PC-9 (cell line): Measurements from ENCODE around the gene CYB5D1. TPM values are rescaled to one million over a fixed set of nuclear protein-coding genes. Genes with fewer than 3 reads are reported as not detected.

ENCODE experiments used
- BruUV-seq: library from RNA; stranded (reverse); fragments of 400-500 nt; replicated peaks from 2 replicates; lab custom pipeline; 2021; lab: Mats Ljungman, UMichigan
- CTCF ChIA-PET: fragments of 300-600 bp; sonication (Branson Sonifier 250); formaldehyde crosslinking; loops from one replicate; lab custom pipeline; 2022; ENCODE audit warnings: antibody characterized with exemption; lab: Charles Lee
- POLR2A ChIA-PET: fragments of 300-600 bp; sonication (Branson Sonifier 250); formaldehyde crosslinking; loops from one replicate; lab custom pipeline; 2022; ENCODE audit warnings: antibody characterized with exemption; ENCODE audit not compliant: unreplicated experiment; lab: Charles Lee
- DNase-seq, 2 experiments: peaks; one replicate each; pipeline versions ENCODE4 v3.0.0 to v3.0.0-alpha.2; 2015 to 2022; ENCODE audit warnings: mixed read lengths in 1 of 2
- H2AFZ ChIP-seq: fragments of 200-600 bp; sonication (generic); 2 replicates; pipeline ENCODE4 v1.8.1; 2017; ENCODE audit warnings: antibody characterized with exemption
- H3F3A ChIP-seq: fragments of 200-600 bp; sonication (generic); 2 replicates; pipeline ENCODE4 v1.8.1; 2017; ENCODE audit warnings: antibody characterized with exemption, mild to moderate bottlenecking, low read depth; ENCODE audit not compliant: insufficient read depth
- H3K27ac ChIP-seq: fragments of 200-600 bp; sonication (generic); 2 replicates; pipeline ENCODE4 v1.6.1; 2016; ENCODE audit warnings: mixed run types
- H3K27me3 ChIP-seq: fragments of 200-600 bp; sonication (generic); 2 replicates; pipeline ENCODE4 v1.6.1; 2016; ENCODE audit warnings: low read depth, mixed run types; ENCODE audit not compliant: insufficient read depth
- H3K36me3 ChIP-seq: fragments of 200-600 bp; sonication (generic); 2 replicates; pipeline ENCODE4 v1.6.1; 2016; ENCODE audit warnings: low read depth, mixed run types
- H3K4me1 ChIP-seq: fragments of 200-600 bp; sonication (generic); replicated peaks from 2 replicates; pipeline ENCODE4 v1.6.1; 2016; ENCODE audit warnings: mixed run types; ENCODE audit not compliant: insufficient read depth
- H3K4me2 ChIP-seq: fragments of 200-600 bp; sonication (generic); 2 replicates; pipeline ENCODE4 v1.6.1; 2017; ENCODE audit warnings: mixed run types
- H3K4me3 ChIP-seq: fragments of 200-600 bp; sonication (generic); 2 replicates; pipeline ENCODE4 v1.6.1; 2016; ENCODE audit warnings: mixed run types
- H3K79me2 ChIP-seq: fragments of 200-600 bp; sonication (generic); 2 replicates; pipeline ENCODE4 v1.6.1; 2017; ENCODE audit warnings: low read depth, mixed run types
- H3K9me2 ChIP-seq: fragments of 200-600 bp; sonication (generic); 2 replicates; pipeline ENCODE4 v1.8.1; 2017; ENCODE audit warnings: mild to moderate bottlenecking; ENCODE audit not compliant: insufficient read depth
- H3K9me3 ChIP-seq: fragments of 200-600 bp; sonication (generic); 2 replicates; pipeline ENCODE4 v1.8.1; 2016; ENCODE audit warnings: low read depth; ENCODE audit not compliant: insufficient read depth
- H4K20me1 ChIP-seq: fragments of 200-600 bp; sonication (generic); 2 replicates; pipeline ENCODE4 v1.8.1; 2017; ENCODE audit not compliant: insufficient read depth
- EZH2 ChIP-seq: fragments of 200-600 bp; sonication (generic); IDR thresholded peaks from 2 replicates; pipeline ENCODE4 v1.8.0; 2017; ENCODE audit warnings: antibody characterized with exemption, low read depth
- intact Hi-C: fragments of 100-400 bp; cut with micrococcal nuclease; formaldehyde crosslinking; loops from one replicate; pipeline ENCODE4 v1.10.0; 2022; ENCODE audit not compliant: unreplicated experiment
- total RNA-seq: library from RNA; stranded (reverse); gene quantifications from 2 replicates; pipeline ENCODE4 v1.2.3, GENCODE V29; 2021
- TF ChIP-seq, protein P1 (sequence below): fragments of 200-600 bp; sonication (generic); conservative IDR thresholded peaks from 2 replicates; pipeline ENCODE4 v1.6.1; 2017; ENCODE audit warnings: mixed run types, antibody characterized with exemption, mild to moderate bottlenecking, moderate library complexity

The CYB5D1 gene
- total RNA-seq, 1 experiment from 2014 or later = 22.0 TPM

- Histone ChIP-seq H3K27ac (peak overlapping the region; percentile 95; the same call in 1 of the 2 replicates), H3K9me3 (no peaks in the 10 kb centered on the region), H3K4me3 (no peak overlapping the region), H3K4me2 (no peak overlapping the region), H4K20me1 (no peaks in the 10 kb centered on the region), H3F3A (peaks cover 34% of the 10 kb centered on the region), H3K4me1 (peaks cover 43% of the 10 kb centered on the region), H3K27me3 (no peaks in the 10 kb centered on the region), H3K9me2 (no peaks in the 10 kb centered on the region), H3K79me2 (no peaks in the 10 kb centered on the region), H2AFZ (no peak overlapping the region), H3K36me3 (peaks cover 7% of the 10 kb centered on the region; the same call in 1 of the 2 replicates)
- no peak for DNase-seq
- ChIA-PET CTCF (no interaction called here), POLR2A (no interaction called here)
- TF ChIP-seq, protein P1, sequence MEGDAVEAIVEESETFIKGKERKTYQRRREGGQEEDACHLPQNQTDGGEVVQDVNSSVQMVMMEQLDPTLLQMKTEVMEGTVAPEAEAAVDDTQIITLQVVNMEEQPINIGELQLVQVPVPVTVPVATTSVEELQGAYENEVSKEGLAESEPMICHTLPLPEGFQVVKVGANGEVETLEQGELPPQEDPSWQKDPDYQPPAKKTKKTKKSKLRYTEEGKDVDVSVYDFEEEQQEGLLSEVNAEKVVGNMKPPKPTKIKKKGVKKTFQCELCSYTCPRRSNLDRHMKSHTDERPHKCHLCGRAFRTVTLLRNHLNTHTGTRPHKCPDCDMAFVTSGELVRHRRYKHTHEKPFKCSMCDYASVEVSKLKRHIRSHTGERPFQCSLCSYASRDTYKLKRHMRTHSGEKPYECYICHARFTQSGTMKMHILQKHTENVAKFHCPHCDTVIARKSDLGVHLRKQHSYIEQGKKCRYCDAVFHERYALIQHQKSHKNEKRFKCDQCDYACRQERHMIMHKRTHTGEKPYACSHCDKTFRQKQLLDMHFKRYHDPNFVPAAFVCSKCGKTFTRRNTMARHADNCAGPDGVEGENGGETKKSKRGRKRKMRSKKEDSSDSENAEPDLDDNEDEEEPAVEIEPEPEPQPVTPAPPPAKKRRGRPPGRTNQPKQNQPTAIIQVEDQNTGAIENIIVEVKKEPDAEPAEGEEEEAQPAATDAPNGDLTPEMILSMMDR = no peak
- no peak for TF ChIP-seq EZH2
- intact Hi-C loops = no loop called here
- BruUV-seq = no TSS peak
Measured at GRCh38 chr17:7811251-7811650, 46.6 kb upstream of the CYB5D1 start.

DNA sequence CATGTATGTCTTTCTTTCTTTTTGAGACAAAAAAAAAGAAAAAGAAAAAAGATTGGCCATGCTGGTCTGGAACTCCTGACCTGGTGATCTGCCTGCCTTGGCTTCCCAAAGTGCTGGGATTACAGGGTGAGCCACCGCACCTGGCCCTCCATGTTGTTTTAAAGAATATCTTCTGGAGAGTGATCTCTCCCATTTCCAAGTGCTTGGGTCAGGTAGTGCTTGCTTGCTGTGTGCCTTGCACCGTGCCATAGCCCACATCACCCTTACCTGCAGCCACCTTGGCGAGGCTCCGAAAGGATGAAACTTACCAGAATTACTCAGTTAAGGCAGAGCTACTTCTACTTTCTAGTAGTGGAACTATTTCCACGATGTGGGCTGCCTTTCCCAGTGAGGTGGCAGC, 42.8 kb upstream of the CYB5D1 start:
- no peak overlapping the region for H3K27ac ChIP-seq
- no peaks in the 10 kb centered on the region for H3K79me2 ChIP-seq
- peaks cover 7% of the 10 kb centered on the region; the same call in 1 of the 2 replicates for H3K36me3 ChIP-seq
- no peaks in the 10 kb centered on the region for H4K20me1 ChIP-seq
- no peak for DNase-seq
- no peak for TF ChIP-seq EZH2
- TF ChIP-seq, protein P1 = no peak
- no peaks in the 10 kb centered on the region for H3K9me3 ChIP-seq
- H3K9me2 ChIP-seq = no peaks in the 10 kb centered on the region
- peaks cover 16% of the 10 kb centered on the region for H3K4me1 ChIP-seq
- H3F3A ChIP-seq = peaks cover 9% of the 10 kb centered on the region
- ChIA-PET POLR2A (no interaction called here), CTCF (no interaction called here)
- no peak overlapping the region for H3K4me3 ChIP-seq
- BruUV-seq = no TSS peak
- no peak overlapping the region for H2AFZ ChIP-seq
- intact Hi-C loops = no loop called here
- no peak overlapping the region for H3K4me2 ChIP-seq
- H3K27me3 ChIP-seq = no peaks in the 10 kb centered on the region

DNA sequence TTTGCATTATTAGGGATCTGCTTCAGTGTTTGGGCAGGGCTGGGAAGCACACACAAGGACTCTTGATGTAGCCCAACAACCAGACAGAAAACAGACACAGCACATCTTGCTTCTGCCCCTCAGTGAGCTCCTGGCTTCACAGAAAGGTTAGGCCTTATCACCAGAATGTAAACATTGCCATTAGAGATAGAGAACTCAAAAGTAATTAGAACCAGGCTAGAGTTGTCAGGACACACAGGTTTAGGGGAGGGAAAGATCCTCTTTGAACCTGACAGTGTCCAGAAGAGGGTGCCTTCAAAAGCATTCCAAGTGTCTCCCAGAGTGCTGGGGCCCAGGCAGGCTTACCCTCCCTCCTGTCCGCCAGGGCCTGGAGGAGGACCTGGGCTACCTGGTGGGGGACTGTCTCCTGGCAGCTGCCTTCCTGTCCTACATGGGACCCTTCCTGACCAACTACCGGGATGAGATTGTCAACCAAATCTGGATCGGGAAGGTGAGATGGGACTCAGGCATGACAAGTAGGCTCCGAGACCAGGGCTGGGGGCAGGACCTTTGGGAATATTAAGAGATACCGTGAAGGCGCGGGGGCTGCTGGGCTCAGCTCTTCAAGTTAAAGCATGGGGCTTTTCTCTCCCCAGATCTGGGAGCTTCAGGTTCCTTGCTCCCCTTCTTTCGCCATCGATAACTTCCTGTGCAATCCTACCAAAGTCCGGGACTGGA, 40.7 kb upstream of the CYB5D1 start:
- no peak for DNase-seq
- BruUV-seq = no TSS peak
- Histone ChIP-seq H3K9me2 (no peaks in the 10 kb centered on the region), H3F3A (no peaks in the 10 kb centered on the region), H3K27me3 (no peaks in the 10 kb centered on the region), H3K4me2 (no peak overlapping the region), H2AFZ (no peak overlapping the region), H4K20me1 (no peaks in the 10 kb centered on the region), H3K4me3 (no peak overlapping the region), H3K79me2 (no peaks in the 10 kb centered on the region), H3K9me3 (no peaks in the 10 kb centered on the region), H3K36me3 (no peaks in the 10 kb centered on the region), H3K4me1 (no peaks in the 10 kb centered on the region), H3K27ac (no peak overlapping the region)
- TF ChIP-seq, protein P1 = no peak
- no peak for TF ChIP-seq EZH2
- POLR2A ChIA-PET = interaction anchor here (0.7 kb wide), 1 partner anchor 9 kb away, joined by 5 read pairs; no protein-coding TSS in a partner anchor
- intact Hi-C loops = no loop called here
- CTCF ChIA-PET = no interaction called here
